Common myeloid progenitor, CD34-positive (primary cell): ENCODE measurements around the gene RTL10.

Experiments used
- CTCF ChIA-PET: fragments of 350-600 bp; sonication (Branson Sonifier 250); formaldehyde crosslinking; loops from one replicate; lab custom pipeline; 2021; ENCODE audit warnings: antibody characterized with exemption; lab: Charles Lee
- POLR2A ChIA-PET: fragments of 350-600 bp; sonication (Branson Sonifier 250); formaldehyde crosslinking; loops from one replicate; lab custom pipeline; 2021; ENCODE audit warnings: antibody characterized with exemption; lab: Charles Lee
- DNase-seq, 3 donors: peaks; one replicate each; pipeline versions ENCODE4 v3.0.0 to v3.0.0-alpha.2; 2013
- H3K27ac ChIP-seq, 2 experiments: 1 replicate in 1 of 2; 2 replicates in 1 of 2; pipeline ENCODE4 v1.7.0; 2013; ENCODE audit warnings: inconsistent platforms in 2 of 2, low read length in 2 of 2, mild to moderate bottlenecking in 2 of 2, low read depth in 1 of 2, moderate library complexity in 1 of 2; ENCODE audit not compliant: severe bottlenecking in 2 of 2, insufficient read depth in 1 of 2, poor library complexity in 1 of 2
- H3K27me3 ChIP-seq, 5 experiments: replicated peaks in 2 of 5; 1 replicate in 3 of 5; 2 replicates in 2 of 5; pipeline versions ENCODE4 v1.6.1 to v1.7.0; 2013; ENCODE audit warnings: low read length in 4 of 5, mild to moderate bottlenecking in 2 of 5, moderate library complexity in 2 of 5, inconsistent platforms in 1 of 5; ENCODE audit not compliant: insufficient read depth in 5 of 5, control insufficient read depth in 4 of 5
- H3K36me3 ChIP-seq, 4 experiments: 1 replicate in 2 of 4; 2 replicates in 2 of 4; pipeline versions ENCODE4 v1.6.1 to v1.7.0; 2013; ENCODE audit warnings: low read length in 3 of 4, control low read depth in 1 of 4, mild to moderate bottlenecking in 1 of 4; ENCODE audit not compliant: control insufficient read depth in 4 of 4, insufficient read depth in 4 of 4
- H3K4me1 ChIP-seq, 4 experiments: 1 replicate in 3 of 4; 2 replicates in 1 of 4; pipeline versions ENCODE4 v1.6.1 to v1.7.1; 2013; ENCODE audit warnings: low read length in 3 of 4, mild to moderate bottlenecking in 3 of 4, control low read depth in 1 of 4, inconsistent platforms in 1 of 4, moderate library complexity in 1 of 4; ENCODE audit not compliant: control insufficient read depth in 4 of 4, insufficient read depth in 4 of 4; ENCODE audit errors: control extremely low read depth in 1 of 4
- H3K4me3 ChIP-seq, 7 experiments: 1 replicate in 4 of 7; 2 replicates in 3 of 7; pipeline versions ENCODE4 v1.5.1 to v1.7.0; 2013; ENCODE audit warnings: mild to moderate bottlenecking in 7 of 7, low read length in 6 of 7, moderate library complexity in 6 of 7, inconsistent platforms in 2 of 7, low read depth in 2 of 7, control low read depth in 1 of 7; ENCODE audit not compliant: insufficient read depth in 4 of 7, control insufficient read depth in 1 of 7; ENCODE audit errors: extremely low read depth in 1 of 7
- H3K9me3 ChIP-seq, 5 experiments: 1 replicate in 4 of 5; 2 replicates in 1 of 5; pipeline versions ENCODE4 v1.6.1 to v1.7.1; 2013; ENCODE audit warnings: low read length in 4 of 5, mild to moderate bottlenecking in 2 of 5, inconsistent platforms in 1 of 5, low read depth in 1 of 5, moderate library complexity in 1 of 5; ENCODE audit not compliant: control insufficient read depth in 4 of 5, insufficient read depth in 2 of 5; ENCODE audit errors: control extremely low read depth in 1 of 5
- WGBS: methylation state at CpG from one replicate; pipeline ENCODE4 v1.1.5; 2013; ENCODE audit not compliant: insufficient coverage; 5-methylcytosine and 5-hydroxymethylcytosine counted together

Gene RTL10

DNA sequence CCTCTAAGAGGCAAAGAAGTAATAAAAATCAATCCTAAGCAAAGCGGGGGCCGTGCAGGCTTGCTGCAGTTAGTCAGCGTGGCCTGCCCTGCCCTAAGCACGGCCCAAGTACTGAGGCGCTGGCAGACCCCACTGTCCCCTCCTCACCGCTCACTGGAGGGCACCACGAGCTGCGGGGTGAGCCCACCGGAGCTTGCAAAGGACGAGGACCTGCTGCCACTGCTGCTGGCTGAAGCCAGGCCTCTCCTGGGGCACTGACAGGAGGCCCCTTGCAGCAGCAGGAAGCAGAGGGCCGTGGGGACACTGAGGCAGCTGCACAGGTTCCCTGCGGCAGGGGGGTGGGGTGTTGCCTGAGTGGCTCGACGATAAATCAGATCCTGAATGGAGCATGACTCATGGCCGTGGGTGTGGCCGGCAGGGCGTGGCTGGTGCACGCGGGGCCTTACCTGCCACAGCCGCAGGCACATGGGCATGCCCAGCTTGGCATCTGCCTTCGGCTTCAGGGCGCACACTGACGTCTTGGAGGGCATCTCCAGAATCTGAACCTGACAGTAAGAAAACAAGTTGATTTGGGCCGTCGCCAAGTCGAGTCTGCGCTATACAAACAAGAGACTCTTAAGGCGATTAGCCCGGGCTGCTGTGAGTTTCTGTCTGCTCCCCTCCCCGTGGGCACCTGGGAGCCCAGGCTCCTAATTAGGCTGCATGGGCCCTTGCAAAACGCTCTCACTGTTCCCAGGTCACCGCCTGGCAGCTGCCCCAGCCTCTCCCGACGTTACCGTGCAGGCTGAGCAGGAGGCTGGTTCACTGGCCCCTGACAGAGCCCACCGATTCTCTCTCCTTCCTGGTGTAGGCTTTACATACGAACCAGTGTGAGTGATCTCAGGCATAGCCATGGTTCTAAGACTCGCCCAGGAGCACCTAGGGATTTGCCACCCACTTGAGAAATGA is 48.2 kb downstream of the RTL10 start:
- H3K4me1 ChIP-seq, result no peaks in the 10 kb centered on the region
- 92% methylated on average over 38 of the region's 38 CpGs for WGBS
- no peaks in the 10 kb centered on the region for H3K9me3 ChIP-seq
- CTCF ChIA-PET, result interaction anchor here (1.3 kb wide), 1 partner anchor 38 kb away, joined by 4 read pairs; no protein-coding TSS in a partner anchor
- H3K36me3 ChIP-seq, result peaks cover 0 to 11% (median under 1%) of the 10 kb centered on the region in 4 experiments
- no peaks in the 10 kb centered on the region for H3K27me3 ChIP-seq
- H3K27ac ChIP-seq, result no peak overlapping the region
- POLR2A ChIA-PET, result no interaction called here
- no peak overlapping the region for H3K4me3 ChIP-seq
- no peak for DNase-seq

DNA sequence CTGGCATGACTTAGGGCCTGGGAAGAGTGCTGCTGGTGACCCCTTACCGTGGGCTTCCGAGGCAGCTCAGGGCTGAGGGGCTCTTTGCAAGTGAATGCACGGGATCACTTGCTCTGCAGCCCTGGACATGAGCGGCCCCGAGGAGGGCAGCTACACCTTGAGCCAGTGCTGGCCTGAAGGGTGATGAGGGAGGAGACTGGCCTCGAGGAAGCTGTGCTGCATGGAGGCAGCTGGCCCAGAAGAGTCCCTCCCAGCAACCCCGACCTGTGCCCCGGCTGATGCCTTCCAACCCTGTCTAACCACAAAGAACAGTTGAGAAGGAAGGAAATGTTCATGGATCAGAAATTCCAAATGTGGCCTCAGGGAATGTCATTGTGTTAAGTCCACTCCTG is 48.9 kb downstream of the RTL10 start:
- peaks cover 0 to 11% (median under 1%) of the 10 kb centered on the region in 4 experiments for H3K36me3 ChIP-seq
- WGBS, result 93% methylated on average over 7 of the region's 8 CpGs
- DNase-seq, result no peak
- no peaks in the 10 kb centered on the region for H3K27me3 ChIP-seq
- H3K27ac ChIP-seq, result no peak overlapping the region
- H3K9me3 ChIP-seq, result no peaks in the 10 kb centered on the region
- no peaks in the 10 kb centered on the region for H3K4me1 ChIP-seq
- no peak overlapping the region for H3K4me3 ChIP-seq
- ChIA-PET CTCF (no interaction called here), POLR2A (no interaction called here)
